IMR-90 (cell line): ENCODE data around the gene MDFI. TPM values are rescaled to one million over a fixed set of nuclear protein-coding genes. Genes with fewer than 3 reads are reported as not detected.

Source experiments
- ATAC-seq: fragments of 200-7000 bp; cut with Tn5 transposase; 2 replicates; pipeline ENCODE4 v1.9.1; 2020; ENCODE audit warnings: low read depth, mild to moderate bottlenecking, moderate library complexity
- BruUV-seq: library from RNA; stranded (reverse); fragments of 400-500 nt; replicated peaks from 2 replicates; lab custom pipeline; 2021; lab: Mats Ljungman, UMichigan
- CTCF ChIA-PET: fragments of 300-600 bp; formaldehyde crosslinking; extraction: SDS; loops from one replicate; lab custom pipeline; 2021; ENCODE audit warnings: antibody characterized with exemption; lab: Yijun Ruan, JAX
- POLR2A ChIA-PET: fragments of 300-600 bp; sonication (Branson Sonifier 250); formaldehyde crosslinking; loops from one replicate; lab custom pipeline; 2022; ENCODE audit warnings: antibody characterized with exemption; ENCODE audit not compliant: unreplicated experiment; lab: Charles Lee
- DNase-seq: peaks from one replicate; pipeline ENCODE4 v3.0.0; 2013
- H2AFZ ChIP-seq: replicated peaks from 2 replicates; pipeline ENCODE3; 2013; ENCODE audit warnings: low read length, mild to moderate bottlenecking; ENCODE audit not compliant: poor library complexity
- H2AK5ac ChIP-seq: 2 replicates; pipeline ENCODE4 v1.6.1; 2013; ENCODE audit warnings: low read depth, low read length, inconsistent platforms
- H2AK9ac ChIP-seq: replicated peaks from 2 replicates; pipeline ENCODE3; 2013; ENCODE audit warnings: mild to moderate bottlenecking, low read depth, low read length, moderate library complexity; ENCODE audit not compliant: poor library complexity
- H2BK120ac ChIP-seq: 2 replicates; pipeline ENCODE4 v1.6.1; 2013; ENCODE audit warnings: low read depth, low read length, inconsistent platforms
- H2BK15ac ChIP-seq: 3 replicates; pipeline ENCODE4 v1.6.1; 2013; ENCODE audit warnings: low read depth, low read length, inconsistent platforms
- H2BK20ac ChIP-seq: 2 replicates; pipeline ENCODE4 v1.6.1; 2013; ENCODE audit warnings: low read depth, mild to moderate bottlenecking, inconsistent platforms, low read length, moderate library complexity
- H2BK5ac ChIP-seq: 2 replicates; pipeline ENCODE4 v1.6.1; 2013; ENCODE audit warnings: mild to moderate bottlenecking, low read depth, low read length, inconsistent platforms; ENCODE audit not compliant: poor library complexity, severe bottlenecking
- H3K14ac ChIP-seq: replicated peaks from 2 replicates; pipeline ENCODE4 v1.6.1; 2013; ENCODE audit warnings: low read depth, low read length, inconsistent platforms
- H3K18ac ChIP-seq: 2 replicates; pipeline ENCODE4 v1.6.1; 2013; ENCODE audit warnings: low read depth, low read length, control low read depth
- H3K23ac ChIP-seq: 2 replicates; pipeline ENCODE4 v1.6.1; 2013; ENCODE audit warnings: low read depth, low read length, inconsistent platforms
- H3K27ac ChIP-seq: 2 replicates; pipeline ENCODE4 v1.5.1; 2013; ENCODE audit warnings: mild to moderate bottlenecking, control low read depth, low read length; ENCODE audit not compliant: insufficient read depth
- H3K27me3 ChIP-seq: 2 replicates; pipeline ENCODE4 v1.6.1; 2013; ENCODE audit warnings: low read length; ENCODE audit not compliant: control insufficient read depth, insufficient read depth
- H3K36me3 ChIP-seq: 2 replicates; pipeline ENCODE4 v1.6.1; 2013; ENCODE audit warnings: low read length, mixed read lengths; ENCODE audit not compliant: control insufficient read depth, insufficient read depth
- H3K4ac ChIP-seq: 2 replicates; pipeline ENCODE4 v1.6.1; 2013; ENCODE audit warnings: low read depth, low read length, inconsistent platforms
- H3K4me1 ChIP-seq: 2 replicates; pipeline ENCODE4 v1.6.1; 2013; ENCODE audit warnings: low read length, mixed read lengths; ENCODE audit not compliant: control insufficient read depth, insufficient read depth
- H3K4me2 ChIP-seq: 2 replicates; pipeline ENCODE4 v1.6.1; 2013; ENCODE audit warnings: low read depth, mild to moderate bottlenecking, control low read depth, low read length, moderate library complexity
- H3K4me3 ChIP-seq: 2 replicates; pipeline ENCODE4 v1.5.1; 2013; ENCODE audit warnings: low read depth, mild to moderate bottlenecking, control low read depth, low read length, moderate library complexity; ENCODE audit not compliant: insufficient read depth
- H3K56ac ChIP-seq: 2 replicates; pipeline ENCODE4 v1.6.1; 2013; ENCODE audit warnings: low read length, inconsistent platforms; ENCODE audit not compliant: insufficient read depth; ENCODE audit errors: extremely low read depth
- H3K79me1 ChIP-seq, 2 experiments: 2 replicates each; pipeline ENCODE4 v1.6.1; 2013; ENCODE audit warnings: low read length in 2 of 2, inconsistent platforms in 1 of 2, low read depth in 1 of 2
- H3K9ac ChIP-seq: 2 replicates; pipeline ENCODE4 v1.6.1; 2013; ENCODE audit warnings: low read depth, low read length, control low read depth
- H3K9me1 ChIP-seq: 2 replicates; pipeline ENCODE4 v1.6.1; 2013; ENCODE audit warnings: low read length, inconsistent platforms; ENCODE audit not compliant: insufficient read depth
- H3K9me3 ChIP-seq: 2 replicates; pipeline ENCODE4 v1.6.1; 2013; ENCODE audit warnings: low read length; ENCODE audit not compliant: control insufficient read depth, insufficient read depth
- H4K20me1 ChIP-seq: 2 replicates; pipeline ENCODE4 v1.6.1; 2013; ENCODE audit warnings: low read length, inconsistent platforms; ENCODE audit not compliant: insufficient read depth
- H4K5ac ChIP-seq: 2 replicates; pipeline ENCODE4 v1.6.1; 2013; ENCODE audit warnings: mild to moderate bottlenecking, low read depth, low read length, control low read depth
- H4K8ac ChIP-seq, 2 experiments: 2 replicates each; pipeline ENCODE4 v1.6.1; 2013; ENCODE audit warnings: low read depth in 2 of 2, low read length in 2 of 2, control low read depth in 1 of 2, inconsistent platforms in 1 of 2
- H4K91ac ChIP-seq: 2 replicates; pipeline ENCODE4 v1.6.1; 2013; ENCODE audit warnings: low read depth, low read length, inconsistent platforms; ENCODE audit not compliant: insufficient read depth
- BHLHE40 ChIP-seq: fragments of 150-350 bp; IDR thresholded peaks from 2 replicates; pipeline ENCODE4 v1.6.1; 2016; ENCODE audit warnings: mild to moderate bottlenecking, low read depth, low read length
- CEBPB ChIP-seq: IDR thresholded peaks from 2 replicates; pipeline ENCODE4 v1.6.1; 2012; ENCODE audit warnings: low read depth, low read length, improper control_type of control experiment
- CHD1 ChIP-seq: IDR thresholded peaks from 2 replicates; pipeline ENCODE4 v1.6.1; 2012; ENCODE audit warnings: low read depth, low read length, improper control_type of control experiment
- CTCF ChIP-seq: conservative IDR thresholded peaks from 2 replicates; pipeline ENCODE4 v1.5.1; 2012; ENCODE audit warnings: mild to moderate bottlenecking, low read depth, low read length, improper control_type of control experiment
- MAFK ChIP-seq: IDR thresholded peaks from 2 replicates; pipeline ENCODE4 v1.6.1; 2012; ENCODE audit warnings: low read depth, low read length, improper control_type of control experiment
- MAZ ChIP-seq: IDR thresholded peaks from 2 replicates; pipeline ENCODE4 v1.6.1; 2012; ENCODE audit warnings: low read depth, mild to moderate bottlenecking, low read length, improper control_type of control experiment, moderate library complexity, borderline replicate concordance
- MXI1 ChIP-seq: IDR thresholded peaks from 2 replicates; pipeline ENCODE4 v1.6.1; 2012; ENCODE audit warnings: low read depth, mild to moderate bottlenecking, low read length, moderate library complexity, borderline replicate concordance
- NFE2L2 ChIP-seq: fragments of 150-350 bp; IDR thresholded peaks from 2 replicates; pipeline ENCODE4 v1.6.1; 2016; ENCODE audit warnings: low read depth, mild to moderate bottlenecking, low read length
- POLR2A ChIP-seq: IDR thresholded peaks from 2 replicates; pipeline ENCODE4 v1.6.1; 2012; ENCODE audit warnings: mild to moderate bottlenecking, low read depth, low read length
- RAD21 ChIP-seq: IDR thresholded peaks from 2 replicates; pipeline ENCODE4 v1.6.1; 2012; ENCODE audit warnings: low read length, improper control_type of control experiment
- RCOR1 ChIP-seq: IDR thresholded peaks from 2 replicates; pipeline ENCODE4 v1.6.1; 2012; ENCODE audit warnings: mild to moderate bottlenecking, low read length, improper control_type of control experiment; ENCODE audit not compliant: insufficient replicate concordance
- RFX5 ChIP-seq: IDR thresholded peaks from 2 replicates; pipeline ENCODE4 v1.8.0; 2012; ENCODE audit warnings: low read depth, mild to moderate bottlenecking, low read length, moderate library complexity
- SMC3 ChIP-seq: fragments of 150-350 bp; IDR thresholded peaks from 2 replicates; pipeline ENCODE4 v1.6.1; 2016; ENCODE audit warnings: low read depth, mild to moderate bottlenecking, antibody characterized with exemption, low read length, moderate library complexity
- USF2 ChIP-seq: fragments of 150-350 bp; IDR thresholded peaks from 2 replicates; pipeline ENCODE4 v1.6.1; 2017; ENCODE audit warnings: mild to moderate bottlenecking, antibody characterized with exemption, low read length, low read depth
- WGBS, 2 experiments: methylation state at CpG; one replicate each; pipeline versions ENCODE4 v1.1.5 to v1.1.7; 2013; ENCODE audit warnings: missing lambda C conversion rate in 2 of 2; ENCODE audit not compliant: insufficient read length in 1 of 2; ENCODE audit errors: extremely low coverage in 2 of 2; 5-methylcytosine and 5-hydroxymethylcytosine counted together
- dilution Hi-C: fragments of 300-500 bp; cut with HindIII; formaldehyde crosslinking; loops from one replicate; pipeline ENCODE4 v1.14.3; 2018; ENCODE audit warnings: low sequenced_read_pairs; ENCODE audit not compliant: unreplicated experiment
- in situ Hi-C: fragments of 300-500 bp; cut with MboI; formaldehyde crosslinking; loops from 3 replicates; pipeline ENCODE4 v1.14.3; 2019; ENCODE audit warnings: low sequenced_read_pairs, inconsistent platforms, mixed read lengths
- intact Hi-C: fragments of 100-400 bp; cut with micrococcal nuclease; formaldehyde crosslinking; loops from 2 replicates; pipeline ENCODE4 v1.10.0; 2022
- polyA plus RNA-seq, 3 experiments: library from polyadenylated mRNA; depleted of rRNA; stranded (reverse); fragments of >200 nt; gene quantifications; 2 replicates each; pipeline ENCODE4 v1.2.3, GENCODE V29; 2012; ENCODE audit warnings: low replicate concordance in 1 of 3
- total RNA-seq: library from RNA; depleted of rRNA; stranded (reverse); fragments of >200 nt; gene quantifications from 2 replicates; pipeline ENCODE4 v1.2.3, GENCODE V29; 2012
- TF ChIP-seq, protein P1 (sequence below): fragments of 150-350 bp; IDR thresholded peaks from 2 replicates; pipeline ENCODE4 v1.6.1; 2016; ENCODE audit warnings: low read depth, mild to moderate bottlenecking, low read length, moderate library complexity, borderline replicate concordance

Gene MDFI
- total and polyA plus RNA-seq, 2 of the 4 experiments (the other 2 are of a cell fraction): 0.18 to 0.29 TPM

GRCh38 chr6:41690541-41691330, 52.5 kb downstream of the MDFI start:
- in situ Hi-C loops (no loop called here), intact Hi-C loops (no loop called here)
- peaks cover 7% of the 10 kb centered on the region for H3K4me1 ChIP-seq
- TF ChIP-seq POLR2A (no peak), CEBPB (no peak), RCOR1 (no peak), RAD21 (no peak), MAFK (no peak), MXI1 (no peak), RFX5 (no peak), BHLHE40 (no peak), NFE2L2 (no peak), SMC3 (no peak), USF2 (no peak), MAZ (no peak), CHD1 (no peak), CTCF (no peak)
- TF ChIP-seq, protein P1, sequence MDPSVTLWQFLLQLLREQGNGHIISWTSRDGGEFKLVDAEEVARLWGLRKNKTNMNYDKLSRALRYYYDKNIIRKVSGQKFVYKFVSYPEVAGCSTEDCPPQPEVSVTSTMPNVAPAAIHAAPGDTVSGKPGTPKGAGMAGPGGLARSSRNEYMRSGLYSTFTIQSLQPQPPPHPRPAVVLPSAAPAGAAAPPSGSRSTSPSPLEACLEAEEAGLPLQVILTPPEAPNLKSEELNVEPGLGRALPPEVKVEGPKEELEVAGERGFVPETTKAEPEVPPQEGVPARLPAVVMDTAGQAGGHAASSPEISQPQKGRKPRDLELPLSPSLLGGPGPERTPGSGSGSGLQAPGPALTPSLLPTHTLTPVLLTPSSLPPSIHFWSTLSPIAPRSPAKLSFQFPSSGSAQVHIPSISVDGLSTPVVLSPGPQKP: no peak

More at GRCh38 chr6:41690541-41691330, 52.5 kb downstream of the MDFI start:
- no peaks in the 10 kb centered on the region for H3K9me3 ChIP-seq
- H3K56ac ChIP-seq: no peak overlapping the region
- no peak overlapping the region for H2AFZ ChIP-seq
- ChIA-PET CTCF (no interaction called here), POLR2A (no interaction called here)
- no peak overlapping the region for H3K18ac ChIP-seq
- DNase-seq (no peak), ATAC-seq (no peak)
- no peak overlapping the region for H3K27ac ChIP-seq
- no peak overlapping the region for H4K8ac ChIP-seq
- H2BK15ac ChIP-seq: no peak overlapping the region
- no peak overlapping the region for H3K4me3 ChIP-seq
- H3K36me3 ChIP-seq: no peaks in the 10 kb centered on the region
- H2AK9ac ChIP-seq: no peak overlapping the region
- no peak overlapping the region for H2AK5ac ChIP-seq
- dilution Hi-C loops: no loop called here
- H3K14ac ChIP-seq: no peak overlapping the region
- no TSS peak for BruUV-seq
- H2BK120ac ChIP-seq: no peak overlapping the region
- no peak overlapping the region for H2BK5ac ChIP-seq
- H3K9ac ChIP-seq: no peak overlapping the region
- no peak overlapping the region for H4K5ac ChIP-seq
- H4K91ac ChIP-seq: no peak overlapping the region
- H3K9me1 ChIP-seq: 0 out of 2 replicates have a peak, but pooled peaks cover 2% of the 10 kb centered on the region
- H3K27me3 ChIP-seq: no peaks in the 10 kb centered on the region; the same call in 1 of the 2 replicates
- no peak overlapping the region for H3K4me2 ChIP-seq
- H4K20me1 ChIP-seq: no peaks in the 10 kb centered on the region; the same call in 1 of the 2 replicates
- H3K79me1 ChIP-seq: no peaks in the 10 kb centered on the region
- H3K4ac ChIP-seq: no peak overlapping the region
- no peak overlapping the region for H2BK20ac ChIP-seq
- H3K23ac ChIP-seq: no peak overlapping the region
- WGBS, 2 experiments: 87% methylated on average over 10 of the region's 25 CpGs; no CpG with 5 or more reads in 1 of the 2 experiments
